ENCODE measurements around the gene SNAPIN. TPM values are rescaled to one million over a fixed set of nuclear protein-coding genes. Genes with fewer than 3 reads are reported as not detected.
A peak's percentile ranks its signal among the peaks of the same experiment; 100 is the strongest.

The SNAPIN gene
- total and polyA plus RNA-seq, 9 donors = 31.6 to 70.2 (median 39.5) TPM

DNA sequence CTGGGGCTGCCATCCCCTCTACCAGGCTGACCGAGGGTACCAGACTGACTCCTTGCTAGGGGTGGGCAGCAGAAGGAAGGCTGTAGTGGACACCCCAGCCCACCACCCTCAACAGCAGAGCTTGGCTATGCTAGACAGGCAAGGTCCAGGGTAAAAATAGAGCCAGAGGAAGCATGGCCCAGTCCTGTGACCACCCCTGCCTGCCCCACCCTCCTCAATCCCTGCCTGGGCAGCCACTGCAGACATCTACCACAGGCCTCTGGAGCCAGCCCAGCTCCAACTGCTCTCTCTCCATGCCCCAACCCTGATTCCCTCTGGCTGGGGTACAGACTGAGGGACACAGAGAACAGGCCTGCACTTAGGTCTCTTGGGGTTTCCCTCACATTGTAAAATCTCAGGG lies 28.5 kb upstream of the SNAPIN start:
- H3K4me1 ChIP-seq (ENCODE audit: insufficient read depth) = peaks cover 3% of the 10 kb centered on the region
- H3K27me3 ChIP-seq = no peaks in the 10 kb centered on the region
- WGBS, 3 donors = 67 to 94% (median 92%) methylated on average over 1 of the region's 1 CpG
- intact Hi-C loops (cut with DNase I) = loop anchor here in 2 of 4 donors (10.0 kb wide), 2 partner anchors 55 to 115 kb away; no protein-coding TSS in a partner anchor
- no peak overlapping the region for H3K27ac ChIP-seq
- H3K36me3 ChIP-seq = no peaks in the 10 kb centered on the region
- H3K4me3 ChIP-seq = no peak overlapping the region
- no peak for TF ChIP-seq EP300 (IDR thresholded peaks at IDR 0.05)
- TF ChIP-seq, protein P1, sequence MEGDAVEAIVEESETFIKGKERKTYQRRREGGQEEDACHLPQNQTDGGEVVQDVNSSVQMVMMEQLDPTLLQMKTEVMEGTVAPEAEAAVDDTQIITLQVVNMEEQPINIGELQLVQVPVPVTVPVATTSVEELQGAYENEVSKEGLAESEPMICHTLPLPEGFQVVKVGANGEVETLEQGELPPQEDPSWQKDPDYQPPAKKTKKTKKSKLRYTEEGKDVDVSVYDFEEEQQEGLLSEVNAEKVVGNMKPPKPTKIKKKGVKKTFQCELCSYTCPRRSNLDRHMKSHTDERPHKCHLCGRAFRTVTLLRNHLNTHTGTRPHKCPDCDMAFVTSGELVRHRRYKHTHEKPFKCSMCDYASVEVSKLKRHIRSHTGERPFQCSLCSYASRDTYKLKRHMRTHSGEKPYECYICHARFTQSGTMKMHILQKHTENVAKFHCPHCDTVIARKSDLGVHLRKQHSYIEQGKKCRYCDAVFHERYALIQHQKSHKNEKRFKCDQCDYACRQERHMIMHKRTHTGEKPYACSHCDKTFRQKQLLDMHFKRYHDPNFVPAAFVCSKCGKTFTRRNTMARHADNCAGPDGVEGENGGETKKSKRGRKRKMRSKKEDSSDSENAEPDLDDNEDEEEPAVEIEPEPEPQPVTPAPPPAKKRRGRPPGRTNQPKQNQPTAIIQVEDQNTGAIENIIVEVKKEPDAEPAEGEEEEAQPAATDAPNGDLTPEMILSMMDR (IDR thresholded peaks at IDR 0.05) = no peak
- no peak for TF ChIP-seq POLR2A (IDR thresholded peaks at IDR 0.05)
- no peaks in the 10 kb centered on the region for H3K9me3 ChIP-seq
- DNase-seq = no peak

DNA sequence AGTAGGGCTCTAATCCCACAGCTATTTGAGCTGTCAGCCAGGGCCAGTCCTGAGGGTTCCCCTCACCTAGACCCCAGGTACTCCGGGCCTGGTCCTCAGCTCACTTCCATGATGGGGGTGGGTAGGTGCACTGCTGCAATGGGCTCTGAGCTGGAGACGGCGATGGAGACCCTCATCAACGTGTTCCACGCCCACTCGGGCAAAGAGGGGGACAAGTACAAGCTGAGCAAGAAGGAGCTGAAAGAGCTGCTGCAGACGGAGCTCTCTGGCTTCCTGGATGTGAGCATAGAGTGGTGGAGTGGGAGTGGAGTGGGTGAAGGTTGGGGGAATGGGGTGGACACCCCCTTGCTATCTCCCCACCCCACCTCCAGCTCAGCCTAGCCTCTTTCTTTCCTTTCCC lies 28.1 kb upstream of the SNAPIN start:
- Histone ChIP-seq H3K4me3 (no peak overlapping the region), H3K4me1 (ENCODE audit: insufficient read depth) (peaks cover 3% of the 10 kb centered on the region), H3K27me3 (no peaks in the 10 kb centered on the region), H3K27ac (no peak overlapping the region), H3K36me3 (no peaks in the 10 kb centered on the region), H3K9me3 (no peaks in the 10 kb centered on the region)
- TF ChIP-seq EP300 (IDR thresholded peaks at IDR 0.05) = no peak
- no peak for TF ChIP-seq POLR2A (IDR thresholded peaks at IDR 0.05)
- TF ChIP-seq, protein P1 (IDR thresholded peaks at IDR 0.05) = no peak
- DNase-seq = no peak
- intact Hi-C loops (cut with DNase I) = loop anchor here in 1 of 4 donors (10.0 kb wide), 1 partner anchor 116 kb away; no protein-coding TSS in a partner anchor
- WGBS, 3 donors = 85 to 91% (median 89%) methylated on average over 7 of the region's 7 CpGs

DNA sequence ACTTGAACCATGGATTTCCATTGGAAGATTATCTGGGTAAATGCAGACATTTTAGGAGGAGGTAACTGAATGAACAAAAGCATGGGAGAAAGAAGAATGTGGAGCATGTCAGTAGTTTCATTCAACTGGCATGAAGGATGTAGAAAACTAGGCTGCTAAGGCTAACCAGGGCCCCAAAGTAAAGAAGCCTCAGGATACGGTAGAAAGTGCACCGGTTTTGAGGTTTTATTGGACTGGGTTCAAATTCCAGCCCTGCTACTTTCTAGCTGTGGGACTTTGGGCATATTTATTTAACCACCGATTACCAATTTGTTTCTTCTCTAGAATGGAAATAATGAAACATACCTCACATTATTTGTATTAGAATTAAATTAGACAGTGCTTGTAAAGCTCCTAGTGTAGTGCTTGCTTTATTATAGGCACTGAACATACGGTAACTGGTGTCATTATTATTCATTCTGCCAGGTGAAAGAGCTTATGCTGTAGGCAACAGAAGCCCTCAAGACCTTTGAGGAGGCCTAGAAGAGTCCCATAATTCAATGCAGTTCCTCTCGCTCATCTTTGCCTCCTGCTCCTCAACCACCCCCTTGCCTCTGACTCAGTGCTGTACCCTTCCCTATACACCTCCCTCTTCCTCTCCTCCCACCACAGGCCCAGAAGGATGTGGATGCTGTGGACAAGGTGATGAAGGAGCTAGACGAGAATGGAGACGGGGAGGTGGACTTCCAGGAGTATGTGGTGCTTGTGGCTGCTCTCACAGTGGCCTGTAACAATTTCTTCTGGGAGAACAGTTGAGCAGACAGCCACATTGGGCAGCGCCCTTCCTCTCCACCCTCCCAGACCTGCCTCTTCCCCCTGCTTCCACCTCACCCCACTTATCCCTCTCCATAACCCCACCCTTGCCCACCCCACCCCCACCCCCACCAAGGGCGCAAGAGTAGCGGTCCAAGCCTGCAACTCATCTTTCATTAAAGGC lies 27.2 kb upstream of the SNAPIN start:
- Histone ChIP-seq H3K36me3 (no peaks in the 10 kb centered on the region), H3K4me1 (ENCODE audit: insufficient read depth) (peaks cover 7% of the 10 kb centered on the region), H3K27me3 (no peaks in the 10 kb centered on the region), H3K27ac (no peak overlapping the region), H3K9me3 (no peaks in the 10 kb centered on the region), H3K4me3 (no peak overlapping the region)
- intact Hi-C loops (cut with DNase I) = loop anchor here in 1 of 4 donors (10.0 kb wide), 1 partner anchor 117 kb away; no protein-coding TSS in a partner anchor
- peak in 1 of 5 donors; percentile 26 for DNase-seq
- TF ChIP-seq EP300 (IDR thresholded peaks at IDR 0.05) (no peak), POLR2A (IDR thresholded peaks at IDR 0.05) (no peak)
- TF ChIP-seq, protein P1 (IDR thresholded peaks at IDR 0.05) = no peak
- WGBS, 3 donors = 79 to 81% (median 80%) methylated on average over 10 of the region's 10 CpGs

DNA sequence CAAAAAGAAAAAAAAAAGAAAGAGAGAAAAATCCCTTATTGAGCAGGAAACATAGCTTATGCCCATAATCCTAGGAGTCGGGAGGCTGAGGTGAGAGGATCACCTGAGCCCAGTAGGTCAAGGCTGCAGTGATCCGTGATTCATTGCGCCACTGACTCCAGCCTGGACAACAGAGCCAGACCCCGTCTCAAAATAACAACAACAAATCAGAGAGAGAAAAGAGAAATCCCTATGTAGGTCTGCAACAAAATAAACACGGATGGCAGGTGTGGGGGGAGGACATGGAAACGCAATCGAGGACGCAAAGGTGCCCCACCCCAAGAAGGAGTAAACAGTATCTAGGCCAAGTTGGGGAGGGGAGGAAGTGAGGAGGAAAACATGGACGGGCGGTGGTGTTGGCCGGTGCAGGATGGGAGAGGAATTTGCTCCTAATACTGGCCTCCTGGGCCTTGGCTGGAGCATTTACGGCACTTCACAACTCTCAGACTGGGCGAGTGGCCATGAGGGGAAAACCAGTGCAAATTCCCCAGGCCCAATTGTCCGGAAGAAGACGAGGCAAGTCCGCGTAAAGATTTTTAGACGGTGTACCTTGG lies 25.2 kb upstream of the SNAPIN start:
- TF ChIP-seq, protein P1 (IDR thresholded peaks at IDR 0.05) = peak in 1 of 3 donors; percentile 14
- no peak for TF ChIP-seq EP300 (IDR thresholded peaks at IDR 0.05)
- intact Hi-C loops (cut with DNase I) = loop anchor here in 1 of 4 donors (10.0 kb wide), 1 partner anchor 118 kb away; no protein-coding TSS in a partner anchor
- Histone ChIP-seq H3K27me3 (no peaks in the 10 kb centered on the region), H3K27ac (peak overlapping the region in 1 of 2 donors; percentile 98), H3K9me3 (no peaks in the 10 kb centered on the region), H3K36me3 (no peaks in the 10 kb centered on the region), H3K4me1 (ENCODE audit: insufficient read depth) (peaks cover 11% of the 10 kb centered on the region), H3K4me3 (peak overlapping the region; percentile 33)
- WGBS, 3 donors = 28 to 34% (median 34%) methylated on average over 18 of the region's 18 CpGs
- peak in 1 of 5 donors; percentile 62 for DNase-seq

All from ovary (tissue), 9 donors.